Right lobe of liver (tissue), 6 donors: ENCODE results near the gene TXNL1. TPM values are rescaled to one million over a fixed set of nuclear protein-coding genes. Genes with fewer than 3 reads are reported as not detected.
"Not testable (repeated sequence)": the region's sequence is repeated elsewhere in the genome, so short reads cannot be mapped to it uniquely, and the experiment has no call there.

Source experiments
- ATAC-seq, 4 donors: fragments of 200-7000 bp; cut with Tn5 transposase; one replicate each; pipeline ENCODE4 v1.9.1; 2020; ENCODE audit warnings: mild to moderate bottlenecking in 4 of 4, moderate library complexity in 4 of 4
- DNase-seq, 3 donors: peaks; one replicate each; pipeline ENCODE4 v3.0.0-alpha.2; 2020
- H3K27ac ChIP-seq, 3 donors: fragments of 200-600 bp; one replicate each; pipeline ENCODE4 v1.8.0; 2022
- H3K27me3 ChIP-seq, 2 donors: fragments of 200-600 bp; one replicate each; pipeline ENCODE4 v1.8.0; 2022
- H3K36me3 ChIP-seq, 4 donors: fragments of 200-600 bp; sonication (generic) in 1 of 4; one replicate each; pipeline versions ENCODE4 v1.5.1 to v1.8.0; 2017 to 2022; ENCODE audit warnings: control low read depth in 1 of 4
- H3K4me1 ChIP-seq, 4 donors: fragments of 200-600 bp; sonication (generic) in 1 of 4; one replicate each; pipeline versions ENCODE4 v1.5.1 to v1.8.0; 2017 to 2022; ENCODE audit warnings: control low read depth in 1 of 4
- H3K4me3 ChIP-seq, 3 donors: fragments of 200-600 bp; one replicate each; pipeline ENCODE4 v1.8.0; 2022
- H3K9me3 ChIP-seq, 4 donors: fragments of 200-600 bp; sonication (generic) in 1 of 4; one replicate each; pipeline versions ENCODE4 v1.5.1 to v1.8.0; 2017 to 2022; ENCODE audit warnings: control low read depth in 1 of 4
- CTCF ChIP-seq, 4 donors: fragments of 200-600 bp in 3 of 4; fragments of 450-650 bp in 1 of 4; IDR thresholded peaks; one replicate each; pipeline versions ENCODE4 v1.5.1 to v1.8.0; 2016 to 2022; ENCODE audit warnings: antibody characterized with exemption in 4 of 4, mild to moderate bottlenecking in 2 of 4
- POLR2A ChIP-seq: fragments of 450-650 bp; IDR thresholded peaks from one replicate; pipeline ENCODE4 v1.6.1; 2017; ENCODE audit warnings: antibody characterized with exemption, mild to moderate bottlenecking
- WGBS: methylation state at CpG from one replicate; pipeline ENCODE4 v1.1.6; 2018; ENCODE audit warnings: low coverage, low lambda C conversion rate; ENCODE audit not compliant: insufficient coverage; ENCODE audit errors: missing lambda C conversion rate; 5-methylcytosine and 5-hydroxymethylcytosine counted together
- intact Hi-C, 2 donors: fragments of 100-400 bp; cut with DNase I; formaldehyde crosslinking; loops; one replicate each; pipeline versions ENCODE4 v1.11.2 to v1.14.1; 2022
- total RNA-seq, 6 experiments: library from RNA; depleted of rRNA in 2 of 6; stranded (reverse); fragments of >200 nt in 2 of 6; fragmentation: NEBNext Ultra II Directional in 3 of 6; extraction: Animal tissue kit (Norgen Biotek cat#: 25700) in 3 of 6; gene quantifications; one replicate each; pipeline versions ENCODE4 v1.1.0 to v1.2.4, GENCODE V29; 2016 to 2023
- donor health status: DM: no; HTN: yes; CAD: no.
- donor health status: DM: no; HTN: no; CAD: no.
- donor health status: DM: no; HTN: no; CAD: no.
- donor health status: DM: no; HTN: yes; CAD: no.
- donor health status: DM: no; HTN: yes; CAD: no.

TXNL1 gene
- total RNA-seq, 6 experiments from 2014 or later = 30.1 to 58.0 (median 42.8) TPM

GRCh38 chr18:56661360-56662062 is 23.1 kb upstream of the TXNL1 start:
- WGBS = 42% methylated on average over 2 of the region's 2 CpGs
- H3K27ac ChIP-seq = no peak overlapping the region
- H3K36me3 ChIP-seq = no peaks in the 10 kb centered on the region
- no peaks in the 10 kb centered on the region for H3K9me3 ChIP-seq
- no peaks in the 10 kb centered on the region for H3K4me1 ChIP-seq
- no peak for ATAC-seq
- DNase-seq = no peak
- H3K27me3 ChIP-seq = no peaks in the 10 kb centered on the region
- no peak overlapping the region for H3K4me3 ChIP-seq
- intact Hi-C loops = no loop called here
- TF ChIP-seq POLR2A (no peak), CTCF (IDR thresholded peaks at IDR 0.05) (no peak)

GRCh38 chr18:56660655-56661054 is 22.3 kb upstream of the TXNL1 start:
- 100% methylated on average over 1 of the region's 1 CpG for WGBS
- Histone ChIP-seq H3K27me3 (no peaks in the 10 kb centered on the region), H3K27ac (no peak overlapping the region), H3K36me3 (no peaks in the 10 kb centered on the region), H3K4me1 (no peaks in the 10 kb centered on the region), H3K4me3 (no peak overlapping the region), H3K9me3 (no peaks in the 10 kb centered on the region)
- TF ChIP-seq POLR2A = no peak
- TF ChIP-seq CTCF (IDR thresholded peaks at IDR 0.05) = no peak
- intact Hi-C loops = no loop called here
- ATAC-seq (no peak), DNase-seq (no peak)

- DNase-seq (no peak), ATAC-seq (no peak)
- H3K9me3 ChIP-seq = no peaks in the 10 kb centered on the region
- H3K27me3 ChIP-seq = no peaks in the 10 kb centered on the region
- 81% methylated on average over 4 of the region's 4 CpGs for WGBS
- no peak overlapping the region for H3K4me3 ChIP-seq
- TF ChIP-seq POLR2A (no peak), CTCF (IDR thresholded peaks at IDR 0.05) (no peak)
- H3K36me3 ChIP-seq = no peaks in the 10 kb centered on the region
- no peaks in the 10 kb centered on the region for H3K4me1 ChIP-seq
- intact Hi-C loops = no loop called here
- H3K27ac ChIP-seq = no peak overlapping the region
Measured at GRCh38 chr18:56659111-56659510, 20.7 kb upstream of the TXNL1 start.

- H3K9me3 ChIP-seq = no peaks in the 10 kb centered on the region
- DNase-seq (no peak), ATAC-seq (no peak)
- intact Hi-C loops = no loop called here
- H3K27me3 ChIP-seq = no peaks in the 10 kb centered on the region
- no peaks in the 10 kb centered on the region for H3K36me3 ChIP-seq
- TF ChIP-seq POLR2A = no peak
- no peak for TF ChIP-seq CTCF (IDR thresholded peaks at IDR 0.05)
- H3K4me3 ChIP-seq = no peak overlapping the region
- H3K27ac ChIP-seq = no peak overlapping the region
- 83% methylated on average over 1 of the region's 2 CpGs for WGBS
- H3K4me1 ChIP-seq = no peaks in the 10 kb centered on the region
Measured at GRCh38 chr18:56658261-56658660, 19.9 kb upstream of the TXNL1 start.

GRCh38 chr18:56654280-56654679 is 15.9 kb upstream of the TXNL1 start:
- WGBS = 100% methylated on average over 4 of the region's 7 CpGs
- ATAC-seq, intact Hi-C loops: not testable (repeated sequence)

More at GRCh38 chr18:56654280-56654679, 15.9 kb upstream of the TXNL1 start:
- not testable (repeated sequence) for H3K9me3 ChIP-seq, H3K27ac ChIP-seq, H3K27me3 ChIP-seq, H3K36me3 ChIP-seq, DNase-seq, H3K4me3 ChIP-seq
- H3K4me1 ChIP-seq = peaks cover 0 to 14% (median 5%) of the 10 kb centered on the region in 4 donors
